Raji (cell line): ENCODE data around the gene TSPOAP1.

Source experiments
- POLR2A ChIP-seq: IDR thresholded peaks from 2 replicates; pipeline ENCODE4 v1.6.1; 2011; ENCODE audit warnings: low read depth, low read length, control low read depth; ENCODE audit not compliant: insufficient read depth

TSPOAP1 gene

DNA sequence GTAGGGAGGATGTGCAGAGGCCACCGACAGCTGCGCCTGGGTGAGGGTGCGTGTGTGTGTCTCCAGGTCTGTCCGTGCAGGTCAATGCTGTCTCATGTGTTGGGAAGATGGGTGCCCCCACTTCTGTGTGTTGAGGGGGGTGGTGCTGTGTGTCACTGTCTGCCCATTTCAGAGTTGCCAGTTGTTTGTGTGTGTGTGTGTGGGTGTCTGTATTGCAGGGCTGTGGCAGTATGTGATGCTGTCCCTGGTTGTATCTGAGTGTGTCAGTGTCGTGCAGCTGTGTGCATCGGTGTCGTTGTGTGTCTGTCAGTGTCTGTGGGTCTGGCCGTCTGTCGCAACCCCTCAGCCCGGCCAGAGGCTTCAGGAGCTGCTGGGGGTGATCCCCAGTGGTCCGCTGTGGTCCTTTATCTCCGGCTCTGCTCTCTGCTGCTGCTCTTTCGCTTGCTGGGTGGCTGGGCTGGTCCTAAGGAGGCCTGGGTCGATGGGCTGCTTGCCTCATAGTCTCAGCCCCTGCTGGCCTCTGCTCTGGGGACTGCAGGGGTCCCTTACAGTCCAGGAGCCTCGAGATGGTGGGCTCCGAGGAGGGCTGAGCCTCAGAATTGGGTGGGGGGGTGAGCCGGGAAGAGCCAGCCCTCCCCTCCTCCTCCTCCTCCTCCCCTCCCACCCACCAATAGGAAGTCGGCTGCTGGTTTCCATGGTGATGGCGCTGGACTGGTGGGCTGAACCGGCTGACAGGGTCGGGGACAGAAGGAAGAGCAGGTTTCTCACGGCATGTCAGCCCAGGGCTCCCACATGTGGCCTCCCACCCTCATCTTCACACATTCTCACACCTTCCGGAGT lies at the start of gene TSPOAP1:
TSPOAP1 (minus strand) TSS at position 601 of the 840 bp plus-strand sequence. CDS start 875 bp downstream, outside the sequence.
- TF ChIP-seq POLR2A, result peak; percentile 68

- TF ChIP-seq POLR2A, result no peak
Observed at GRCh38 chr17:58377661-58378060, 49.1 kb upstream of the TSPOAP1 start.

- TF ChIP-seq POLR2A, result no peak
Observed at GRCh38 chr17:58377093-58377601, 48.6 kb upstream of the TSPOAP1 start.

DNA sequence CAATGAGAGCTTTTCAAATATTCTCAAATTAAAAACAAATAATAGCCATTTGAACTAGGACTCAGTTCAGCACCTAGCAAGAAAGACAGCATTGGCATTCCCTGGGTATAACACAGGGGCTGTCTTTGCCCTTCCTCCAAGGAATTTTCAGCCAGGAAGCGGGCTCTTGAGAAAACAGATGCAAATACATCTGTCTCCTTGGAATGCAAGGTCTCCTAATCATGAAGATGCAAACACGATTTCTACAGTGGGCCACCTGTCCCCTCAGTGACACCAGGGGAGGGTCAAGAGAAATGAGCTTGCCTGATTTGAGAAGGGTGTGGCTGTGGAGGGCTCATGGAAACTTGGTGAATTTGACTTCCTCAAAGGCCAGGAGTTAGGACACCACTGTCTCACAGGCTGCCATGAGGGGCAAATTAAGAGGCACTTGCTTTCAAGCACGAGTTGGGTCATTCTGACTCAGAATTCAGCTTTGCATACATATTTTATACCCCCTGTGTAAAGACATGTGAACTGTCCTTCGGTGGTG lies 47.9 kb upstream of the TSPOAP1 start:
- no peak for TF ChIP-seq POLR2A

DNA sequence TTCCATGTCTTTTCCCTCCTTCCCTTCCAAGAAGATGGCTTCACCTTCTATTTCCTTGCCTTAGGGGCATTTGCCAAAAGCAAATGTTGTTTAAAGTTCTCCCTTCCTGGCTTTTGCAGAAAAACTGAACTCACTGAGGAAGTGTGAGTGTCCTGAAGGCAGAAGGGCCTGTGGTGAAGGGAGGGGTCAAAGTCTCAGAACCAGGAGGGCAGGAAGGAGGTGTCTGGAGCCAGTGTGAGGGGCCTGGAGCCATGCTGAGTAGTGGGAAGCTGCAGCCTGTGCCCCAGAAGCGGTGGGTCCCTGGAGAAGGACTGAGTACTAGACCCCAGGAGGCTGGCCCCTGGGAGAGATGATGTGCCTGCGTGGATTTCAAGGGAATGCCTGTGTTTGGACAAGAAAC lies 47.2 kb upstream of the TSPOAP1 start:
- TF ChIP-seq POLR2A, result no peak

DNA sequence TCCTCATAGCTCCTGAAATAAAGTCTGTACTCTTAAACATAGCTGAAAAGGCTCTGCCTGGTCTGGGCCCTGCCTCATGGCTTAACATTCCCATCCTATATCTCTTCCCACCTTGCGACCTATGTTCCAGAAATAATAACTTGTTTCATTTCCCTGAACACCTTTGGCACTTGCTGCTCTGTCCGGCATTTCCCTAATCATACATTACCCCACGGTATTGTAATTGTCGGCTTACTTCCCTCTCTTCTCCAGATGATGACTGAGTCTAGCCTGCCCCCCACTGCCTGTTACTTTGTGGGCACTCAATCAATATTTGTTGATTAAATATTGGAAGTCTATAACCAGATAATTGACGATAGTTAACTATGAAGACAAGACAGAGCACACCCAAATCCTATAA lies 46.7 kb upstream of the TSPOAP1 start:
- TF ChIP-seq POLR2A, result no peak

GRCh38 chr17:58373923-58374322 lies 45.3 kb upstream of the TSPOAP1 start:
- no peak for TF ChIP-seq POLR2A

DNA sequence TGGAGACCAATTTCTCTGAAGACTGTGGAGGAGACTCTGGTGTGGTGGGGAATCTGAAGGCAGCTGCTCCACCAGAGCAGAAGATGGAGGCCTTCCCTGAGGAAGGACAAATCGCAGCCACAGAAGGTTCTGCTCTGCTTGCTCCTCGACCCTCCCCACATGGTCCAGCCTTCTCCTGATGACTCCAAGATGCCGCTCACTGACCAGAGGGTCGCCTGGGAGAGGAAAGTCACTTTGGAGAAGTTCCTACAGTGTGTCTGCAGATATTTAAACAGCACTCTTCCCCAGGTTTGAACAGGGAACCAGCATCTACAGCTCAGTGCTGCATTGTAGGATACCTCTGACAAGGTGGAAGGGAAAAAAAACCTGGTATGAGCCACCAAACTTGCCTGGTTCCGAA lies 44.4 kb upstream of the TSPOAP1 start:
- no peak for TF ChIP-seq POLR2A

DNA sequence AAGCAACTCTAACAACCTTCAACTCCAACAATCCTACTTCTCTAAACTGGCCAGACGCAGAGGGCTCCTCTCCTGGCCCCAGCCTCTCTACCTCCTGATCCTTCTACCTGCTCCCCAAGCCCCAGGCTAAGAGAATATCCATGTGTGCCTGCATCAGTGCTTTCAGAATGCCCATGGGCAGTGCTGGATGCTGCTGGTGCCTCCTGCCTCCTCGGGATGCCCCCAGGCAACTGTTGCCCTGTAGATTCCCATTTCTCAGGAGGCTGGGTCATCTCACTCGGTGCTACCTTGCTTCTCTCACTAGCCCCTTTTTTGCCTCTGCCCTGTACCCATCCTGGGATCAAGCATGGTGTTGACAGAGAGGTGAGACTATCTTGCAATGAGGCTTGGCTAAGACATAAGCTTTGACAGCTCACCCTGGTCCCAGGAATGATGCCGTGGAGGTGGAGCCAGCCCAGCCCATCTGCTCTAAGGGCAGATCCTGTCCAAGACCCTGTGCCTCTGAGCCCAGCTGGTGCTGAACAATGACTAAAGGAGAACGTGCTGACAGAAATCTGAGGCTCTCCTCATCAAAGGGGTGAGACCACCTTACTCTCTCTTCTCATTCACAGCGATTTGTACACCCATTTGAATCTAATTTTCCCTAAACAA lies 42.8 kb upstream of the TSPOAP1 start:
- no peak for TF ChIP-seq POLR2A

DNA sequence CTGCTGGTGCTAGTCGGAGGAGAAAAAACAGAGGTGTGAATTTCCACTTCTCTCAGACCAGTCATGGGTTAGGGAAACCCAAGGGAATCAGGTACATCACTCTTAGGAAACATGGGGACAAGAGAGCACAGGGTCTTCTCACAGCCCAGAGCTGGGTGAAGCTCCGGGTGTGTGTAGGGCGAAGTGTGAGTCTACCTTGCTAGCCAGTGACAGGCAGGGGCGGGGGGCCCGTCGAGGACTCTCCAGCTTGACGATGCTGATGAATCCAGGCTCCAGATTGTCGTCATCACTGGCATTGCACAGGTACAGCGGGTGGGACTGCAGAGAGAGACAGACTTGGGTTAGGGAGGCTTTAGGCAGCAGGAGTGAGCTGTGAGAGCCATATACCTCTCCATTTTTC lies 42.1 kb upstream of the TSPOAP1 start:
- TF ChIP-seq POLR2A, result no peak

- TF ChIP-seq POLR2A, result no peak
Observed at GRCh38 chr17:58370309-58370708, 41.7 kb upstream of the TSPOAP1 start.

- TF ChIP-seq POLR2A, result no peak
Observed at GRCh38 chr17:58369214-58370031, 40.8 kb upstream of the TSPOAP1 start.

GRCh38 chr17:58368860-58369213 lies 40.2 kb upstream of the TSPOAP1 start:
- TF ChIP-seq POLR2A, result no peak

DNA sequence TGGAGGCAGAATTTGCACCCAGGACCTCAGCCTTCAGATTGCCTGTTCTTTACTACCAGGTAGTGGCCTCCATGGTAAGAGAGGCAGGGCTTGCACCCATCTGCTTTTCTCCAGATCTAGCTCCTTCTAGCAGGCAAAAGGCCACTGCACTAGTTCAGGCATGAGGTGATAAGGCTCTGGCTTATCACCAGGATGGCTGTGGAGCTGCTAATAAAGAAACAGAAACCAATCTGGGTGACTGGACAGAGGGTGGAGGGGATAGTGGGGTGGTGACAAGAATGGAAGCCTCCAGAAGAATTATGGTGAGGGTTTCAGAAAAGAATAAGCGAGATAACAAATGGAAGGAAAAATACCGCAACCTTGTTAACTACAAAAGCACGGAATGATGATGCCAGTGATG lies 38.9 kb upstream of the TSPOAP1 start:
- no peak for TF ChIP-seq POLR2A

DNA sequence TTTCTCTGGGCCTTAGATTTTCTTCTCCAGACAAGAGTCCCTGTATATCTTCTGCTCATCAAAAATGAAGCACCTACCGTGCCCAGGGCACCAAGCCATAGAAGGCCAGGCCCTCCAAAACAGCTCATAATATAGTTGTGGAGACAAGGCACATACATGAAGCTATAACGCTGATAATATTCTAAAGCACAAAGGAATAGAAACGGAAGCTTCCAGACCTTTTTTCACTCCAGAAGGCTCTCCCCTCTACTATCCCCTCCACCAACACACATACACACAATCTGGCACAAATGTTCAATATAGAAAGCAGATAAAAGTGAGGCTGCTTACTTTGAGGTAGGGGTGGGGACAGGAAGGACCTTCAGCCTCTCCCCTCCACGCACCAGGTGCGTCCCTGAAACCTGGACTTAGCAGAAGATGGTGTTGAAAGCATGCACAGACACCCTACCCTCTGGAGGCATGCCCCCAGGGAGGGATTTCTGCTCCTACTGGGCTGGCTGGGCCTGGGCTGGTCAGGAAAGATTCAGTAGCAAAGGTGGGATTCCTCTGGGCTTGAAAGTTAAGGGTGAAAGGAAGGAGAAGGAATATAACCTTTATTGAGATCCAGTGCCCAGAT lies 37.5 kb upstream of the TSPOAP1 start:
- TF ChIP-seq POLR2A, result no peak

- TF ChIP-seq POLR2A, result no peak
Observed at GRCh38 chr17:58365185-58365979, 36.8 kb upstream of the TSPOAP1 start.
